HEK293 (cell line): Measurements from ENCODE around the gene SMYD1.

Experiments used
- CTCF ChIA-PET: fragments of 350-600 bp; formaldehyde crosslinking; extraction: SDS; loops from one replicate; lab custom pipeline; 2021; ENCODE audit warnings: antibody characterized with exemption; lab: Yijun Ruan, JAX
- POLR2A ChIA-PET: fragments of 300-600 bp; formaldehyde crosslinking; extraction: SDS; loops from one replicate; lab custom pipeline; 2020; ENCODE audit warnings: antibody characterized with exemption, inconsistent platforms; lab: Yijun Ruan, JAX
- H3K27ac ChIP-seq: fragments of 200-500 bp; sonication (Bioruptor generic); 2 replicates; pipeline ENCODE4 v1.5.1; 2014; ENCODE audit warnings: low read depth, low read length, control low read depth, inconsistent platforms; ENCODE audit errors: extremely low read depth
- H3K36me3 ChIP-seq, 2 experiments: fragments of 200-500 bp in 1 of 2; sonication (Bioruptor generic) in 1 of 2; 1 replicate in 1 of 2; 2 replicates in 1 of 2; pipeline ENCODE4 v1.5.1; 2014 to 2017; ENCODE audit warnings: inconsistent platforms in 2 of 2, low read length in 2 of 2; ENCODE audit not compliant: control insufficient read depth in 2 of 2, insufficient read depth in 1 of 2
- H3K4me1 ChIP-seq: fragments of 200-500 bp; sonication (Bioruptor generic); 2 replicates; pipeline ENCODE4 v1.5.1; 2014; ENCODE audit warnings: mild to moderate bottlenecking, low read length, inconsistent platforms; ENCODE audit not compliant: control insufficient read depth, insufficient read depth
- H3K4me3 ChIP-seq: 2 replicates; pipeline ENCODE4 v1.5.1; 2011; ENCODE audit warnings: low read depth, mild to moderate bottlenecking, control low read depth, low read length, moderate library complexity
- H3K9me3 ChIP-seq: fragments of 200-500 bp; sonication (Bioruptor generic); 2 replicates; pipeline ENCODE4 v1.5.1; 2014; ENCODE audit warnings: low read depth, low read length, inconsistent platforms; ENCODE audit not compliant: control insufficient read depth, insufficient read depth
- KLF7 ChIP-seq: fragments of 450-650 bp; formaldehyde crosslinking; IDR thresholded peaks from 2 replicates; pipeline ENCODE4 v1.5.1; 2016; ENCODE audit warnings: missing biosample characterization, missing genetic modification characterization, borderline replicate concordance
- WT1 ChIP-seq: fragments of 450-650 bp; formaldehyde crosslinking; IDR thresholded peaks from 2 replicates; pipeline ENCODE4 v1.5.1; 2016; ENCODE audit warnings: missing biosample characterization, missing genetic modification characterization
- YY2 ChIP-seq: fragments of 450-650 bp; formaldehyde crosslinking; IDR thresholded peaks from 2 replicates; pipeline ENCODE4 v1.5.1; 2016; ENCODE audit warnings: missing biosample characterization, missing genetic modification characterization
- ZFP41 ChIP-seq: fragments of 450-650 bp; formaldehyde crosslinking; IDR thresholded peaks from 2 replicates; pipeline ENCODE4 v1.5.1; 2016; ENCODE audit warnings: missing biosample characterization, missing genetic modification characterization, borderline replicate concordance
- ZNF184 ChIP-seq: fragments of 450-650 bp; IDR thresholded peaks from 2 replicates; pipeline ENCODE4 v1.5.1; 2018; ENCODE audit warnings: missing biosample characterization, mild to moderate bottlenecking, missing genetic modification characterization
- ZNF2 ChIP-seq: fragments of 450-650 bp; formaldehyde crosslinking; IDR thresholded peaks from 2 replicates; pipeline ENCODE4 v1.5.1; 2016; ENCODE audit warnings: missing biosample characterization, missing genetic modification characterization
- ZNF274 ChIP-seq, 2 experiments: fragments of 200-500 bp in 1 of 2; fragments of 450-650 bp in 1 of 2; sonication (Bioruptor generic) in 1 of 2; formaldehyde crosslinking in 1 of 2; IDR thresholded peaks; 2 replicates each; pipeline versions ENCODE4 v1.5.1 to v1.6.1; 2014 to 2016; ENCODE audit warnings: borderline replicate concordance in 1 of 2, inconsistent platforms in 1 of 2, low read length in 1 of 2, missing biosample characterization in 1 of 2, missing genetic modification characterization in 1 of 2
- ZNF423 ChIP-seq: fragments of 450-650 bp; formaldehyde crosslinking; IDR thresholded peaks from 2 replicates; pipeline ENCODE4 v1.5.1; 2016; ENCODE audit warnings: missing biosample characterization, missing genetic modification characterization
- ZNF501 ChIP-seq: fragments of 450-650 bp; formaldehyde crosslinking; IDR thresholded peaks from 2 replicates; pipeline ENCODE4 v1.5.1; 2016; ENCODE audit warnings: missing biosample characterization, missing genetic modification characterization
- ZNF514 ChIP-seq: fragments of 450-650 bp; formaldehyde crosslinking; IDR thresholded peaks from 2 replicates; pipeline ENCODE4 v1.5.1; 2016; ENCODE audit warnings: missing biosample characterization, missing genetic modification characterization
- ZNF658 ChIP-seq: fragments of 450-650 bp; formaldehyde crosslinking; IDR thresholded peaks from 2 replicates; pipeline ENCODE4; 2016; ENCODE audit warnings: missing biosample characterization, missing genetic modification characterization
- ZNF777 ChIP-seq: fragments of 450-650 bp; formaldehyde crosslinking; IDR thresholded peaks from 2 replicates; pipeline ENCODE4 v1.5.1; 2017; ENCODE audit warnings: missing biosample characterization, missing genetic modification characterization, borderline replicate concordance
- ZNF791 ChIP-seq: fragments of 450-650 bp; formaldehyde crosslinking; IDR thresholded peaks from 2 replicates; pipeline ENCODE4 v1.5.1; 2016; ENCODE audit warnings: missing biosample characterization, missing genetic modification characterization
- ZNF792 ChIP-seq: fragments of 450-650 bp; formaldehyde crosslinking; IDR thresholded peaks from 2 replicates; pipeline ENCODE4 v1.5.1; 2016; ENCODE audit warnings: missing biosample characterization, missing genetic modification characterization
- ZSCAN23 ChIP-seq: fragments of 450-650 bp; formaldehyde crosslinking; IDR thresholded peaks from 2 replicates; pipeline ENCODE4 v1.5.1; 2016; ENCODE audit warnings: missing biosample characterization, missing genetic modification characterization
- TF ChIP-seq, protein P1 (sequence below): fragments of 450-650 bp; formaldehyde crosslinking; IDR thresholded peaks from 2 replicates; pipeline ENCODE4 v1.5.1; 2017; ENCODE audit warnings: missing biosample characterization, missing genetic modification characterization

The SMYD1 gene

DNA sequence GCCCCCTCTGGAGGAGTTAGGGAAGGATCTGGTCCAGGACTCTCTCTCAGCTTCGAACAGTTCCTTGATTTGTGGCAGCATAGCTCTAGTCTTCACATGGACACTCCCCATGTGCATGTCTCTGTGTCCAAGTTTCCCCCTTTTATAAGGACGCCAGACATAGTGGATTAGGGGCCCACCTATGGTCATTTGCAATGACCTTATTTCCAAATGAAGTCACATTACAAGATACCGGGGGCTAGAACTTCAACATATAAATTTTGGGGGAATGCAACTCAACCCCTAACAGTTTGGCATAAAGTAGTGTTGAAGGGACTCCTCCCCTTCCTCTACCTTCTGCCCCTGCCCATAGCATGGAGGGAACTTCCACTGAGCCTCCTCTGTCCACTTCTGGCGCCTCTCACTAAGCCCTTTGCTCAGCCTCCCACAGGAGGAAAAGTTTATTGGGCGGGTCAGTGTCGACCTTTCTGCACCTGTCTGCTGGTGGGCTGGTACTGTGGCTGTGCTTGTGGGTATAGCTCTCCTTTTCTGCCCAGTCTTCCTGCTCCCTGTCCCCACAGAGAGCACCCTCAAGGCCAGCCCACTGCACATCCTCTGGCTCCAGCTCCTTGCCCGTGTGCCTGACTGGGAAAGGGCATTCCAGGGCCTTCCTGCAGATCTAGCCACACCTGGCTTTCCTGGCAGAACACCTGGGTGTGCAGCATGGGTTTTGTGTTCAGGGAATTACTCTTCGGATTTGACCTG, 54.7 kb downstream of the SMYD1 start:
- TF ChIP-seq ZNF274 (IDR thresholded peaks at IDR 0.05; ENCODE audit: low read length) (no peak), ZNF274 (tag by site-specific recombination; IDR thresholded peaks at IDR 0.05; ENCODE audit: borderline replicate concordance) (no peak), ZNF501 (tag by site-specific recombination) (no peak), ZNF777 (tag by site-specific recombination) (no peak)
- ChIA-PET POLR2A (no interaction called here), CTCF (interaction anchor here (0.8 kb wide), 1 partner anchor 39 kb away, joined by 3 read pairs; no protein-coding TSS in a partner anchor)

GRCh38 chr2:88123164-88123974, 55.7 kb downstream of the SMYD1 start:
- ChIA-PET POLR2A (no interaction called here), CTCF (interaction anchor here (0.6 kb wide), 1 partner anchor 60 kb away, joined by 5 read pairs; no protein-coding TSS in a partner anchor)
- Histone ChIP-seq H3K36me3 (no peaks in the 10 kb centered on the region), H3K4me3 (no peak overlapping the region), H3K27ac (no peak overlapping the region), H3K4me1 (no peaks in the 10 kb centered on the region), H3K9me3 (no peaks in the 10 kb centered on the region)
- TF ChIP-seq ZNF791 (tag by site-specific recombination) = no peak
- no peak for TF ChIP-seq ZNF184
- TF ChIP-seq, protein P1, sequence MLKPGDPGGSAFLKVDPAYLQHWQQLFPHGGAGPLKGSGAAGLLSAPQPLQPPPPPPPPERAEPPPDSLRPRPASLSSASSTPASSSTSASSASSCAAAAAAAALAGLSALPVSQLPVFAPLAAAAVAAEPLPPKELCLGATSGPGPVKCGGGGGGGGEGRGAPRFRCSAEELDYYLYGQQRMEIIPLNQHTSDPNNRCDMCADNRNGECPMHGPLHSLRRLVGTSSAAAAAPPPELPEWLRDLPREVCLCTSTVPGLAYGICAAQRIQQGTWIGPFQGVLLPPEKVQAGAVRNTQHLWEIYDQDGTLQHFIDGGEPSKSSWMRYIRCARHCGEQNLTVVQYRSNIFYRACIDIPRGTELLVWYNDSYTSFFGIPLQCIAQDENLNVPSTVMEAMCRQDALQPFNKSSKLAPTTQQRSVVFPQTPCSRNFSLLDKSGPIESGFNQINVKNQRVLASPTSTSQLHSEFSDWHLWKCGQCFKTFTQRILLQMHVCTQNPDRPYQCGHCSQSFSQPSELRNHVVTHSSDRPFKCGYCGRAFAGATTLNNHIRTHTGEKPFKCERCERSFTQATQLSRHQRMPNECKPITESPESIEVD = no peak
- no peak for TF ChIP-seq ZFP41 (tag by site-specific recombination)
- TF ChIP-seq YY2 (tag by site-specific recombination) = no peak

More for the DNA sequence above, 54.7 kb downstream of the SMYD1 start:
- Histone ChIP-seq H3K4me1 (no peaks in the 10 kb centered on the region), H3K27ac (no peak overlapping the region), H3K9me3 (no peaks in the 10 kb centered on the region), H3K36me3 (no peaks in the 10 kb centered on the region), H3K4me3 (no peak overlapping the region)

DNA sequence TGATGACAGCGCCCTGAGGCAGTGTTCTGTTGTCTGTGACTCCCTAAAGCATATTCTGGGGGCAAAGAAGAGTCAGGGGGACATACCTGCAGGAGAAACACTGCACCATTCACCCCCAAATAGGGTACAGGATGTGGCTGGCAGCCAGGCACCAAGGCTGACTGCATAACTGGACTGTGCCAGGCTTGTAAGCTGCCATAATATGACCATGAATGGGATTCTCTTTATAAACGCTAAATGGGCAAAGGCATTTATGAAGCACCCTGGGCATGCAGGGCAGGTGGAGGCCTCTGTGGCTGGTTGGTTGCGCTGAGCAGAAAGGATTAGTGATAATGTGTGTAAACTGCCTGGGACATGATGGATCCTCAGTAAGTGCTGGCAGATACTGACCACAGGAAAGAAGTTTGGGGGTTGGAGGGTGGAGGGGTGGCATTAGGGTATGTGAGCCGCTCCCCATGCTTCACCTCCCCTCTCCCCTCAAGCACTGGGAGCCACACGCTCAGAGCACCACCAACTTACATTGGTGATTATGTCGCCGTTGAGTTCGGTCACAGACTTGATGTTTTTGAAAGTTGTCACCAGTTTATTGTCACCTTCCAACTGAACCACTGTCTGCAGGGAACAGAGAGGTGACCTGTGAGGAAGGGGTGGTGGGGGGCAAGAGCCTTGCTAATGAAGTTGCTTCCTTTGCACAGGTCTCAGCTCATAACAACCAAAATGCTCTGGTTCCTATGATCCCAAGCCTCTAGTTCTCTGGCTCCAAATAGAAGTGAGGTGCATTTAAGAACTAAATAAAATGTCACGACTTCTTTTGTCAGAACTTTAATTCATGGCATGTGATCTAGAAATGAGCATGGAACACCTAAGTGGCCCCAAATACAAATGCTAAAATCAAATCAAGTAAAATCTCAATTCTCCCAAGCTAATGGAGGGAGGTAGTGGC, 56.6 kb downstream of the SMYD1 start:
- H3K27ac ChIP-seq = no peak overlapping the region
- TF ChIP-seq WT1 (tag by site-specific recombination) (no peak), ZNF514 (tag by site-specific recombination) (no peak), ZNF423 (no peak)
- no peaks in the 10 kb centered on the region for H3K9me3 ChIP-seq
- H3K4me3 ChIP-seq = no peak overlapping the region
- ChIA-PET POLR2A (no interaction called here), CTCF (interaction anchor here (0.6 kb wide), 1 partner anchor 59 kb away, joined by 5 read pairs; no protein-coding TSS in a partner anchor)
- no peaks in the 10 kb centered on the region for H3K4me1 ChIP-seq
- no peaks in the 10 kb centered on the region for H3K36me3 ChIP-seq

GRCh38 chr2:88125344-88125923, 57.8 kb downstream of the SMYD1 start:
- H3K4me3 ChIP-seq = no peak overlapping the region
- no peak overlapping the region for H3K27ac ChIP-seq
- TF ChIP-seq ZSCAN23 (no peak), ZNF658 (no peak), ZNF792 (tag by site-specific recombination) (no peak), ZNF2 (tag by site-specific recombination) (no peak), KLF7 (tag by site-specific recombination) (no peak), ZNF501 (tag by site-specific recombination) (no peak)
- ChIA-PET POLR2A (no interaction called here), CTCF (no interaction called here)
- no peaks in the 10 kb centered on the region for H3K9me3 ChIP-seq
- no peaks in the 10 kb centered on the region for H3K4me1 ChIP-seq
- H3K36me3 ChIP-seq = no peaks in the 10 kb centered on the region
